ENCODE results near the gene KATNAL1.

- TF ChIP-seq JUND (IDR thresholded peaks at IDR 0.05): no peak
- TF ChIP-seq, protein P1, sequence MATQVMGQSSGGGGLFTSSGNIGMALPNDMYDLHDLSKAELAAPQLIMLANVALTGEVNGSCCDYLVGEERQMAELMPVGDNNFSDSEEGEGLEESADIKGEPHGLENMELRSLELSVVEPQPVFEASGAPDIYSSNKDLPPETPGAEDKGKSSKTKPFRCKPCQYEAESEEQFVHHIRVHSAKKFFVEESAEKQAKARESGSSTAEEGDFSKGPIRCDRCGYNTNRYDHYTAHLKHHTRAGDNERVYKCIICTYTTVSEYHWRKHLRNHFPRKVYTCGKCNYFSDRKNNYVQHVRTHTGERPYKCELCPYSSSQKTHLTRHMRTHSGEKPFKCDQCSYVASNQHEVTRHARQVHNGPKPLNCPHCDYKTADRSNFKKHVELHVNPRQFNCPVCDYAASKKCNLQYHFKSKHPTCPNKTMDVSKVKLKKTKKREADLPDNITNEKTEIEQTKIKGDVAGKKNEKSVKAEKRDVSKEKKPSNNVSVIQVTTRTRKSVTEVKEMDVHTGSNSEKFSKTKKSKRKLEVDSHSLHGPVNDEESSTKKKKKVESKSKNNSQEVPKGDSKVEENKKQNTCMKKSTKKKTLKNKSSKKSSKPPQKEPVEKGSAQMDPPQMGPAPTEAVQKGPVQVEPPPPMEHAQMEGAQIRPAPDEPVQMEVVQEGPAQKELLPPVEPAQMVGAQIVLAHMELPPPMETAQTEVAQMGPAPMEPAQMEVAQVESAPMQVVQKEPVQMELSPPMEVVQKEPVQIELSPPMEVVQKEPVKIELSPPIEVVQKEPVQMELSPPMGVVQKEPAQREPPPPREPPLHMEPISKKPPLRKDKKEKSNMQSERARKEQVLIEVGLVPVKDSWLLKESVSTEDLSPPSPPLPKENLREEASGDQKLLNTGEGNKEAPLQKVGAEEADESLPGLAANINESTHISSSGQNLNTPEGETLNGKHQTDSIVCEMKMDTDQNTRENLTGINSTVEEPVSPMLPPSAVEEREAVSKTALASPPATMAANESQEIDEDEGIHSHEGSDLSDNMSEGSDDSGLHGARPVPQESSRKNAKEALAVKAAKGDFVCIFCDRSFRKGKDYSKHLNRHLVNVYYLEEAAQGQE (IDR thresholded peaks at IDR 0.05; ENCODE audit: low read depth, low read length): no peak
- no peak for TF ChIP-seq NFIC (IDR thresholded peaks at IDR 0.05; ENCODE audit: borderline replicate concordance)
- no peak for TF ChIP-seq FOXM1 (IDR thresholded peaks at IDR 0.05; ENCODE audit: low read depth)
- TF ChIP-seq, protein P2, sequence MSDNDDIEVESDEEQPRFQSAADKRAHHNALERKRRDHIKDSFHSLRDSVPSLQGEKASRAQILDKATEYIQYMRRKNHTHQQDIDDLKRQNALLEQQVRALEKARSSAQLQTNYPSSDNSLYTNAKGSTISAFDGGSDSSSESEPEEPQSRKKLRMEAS (IDR thresholded peaks at IDR 0.05; ENCODE audit: low read depth): no peak
- TF ChIP-seq, protein P3, sequence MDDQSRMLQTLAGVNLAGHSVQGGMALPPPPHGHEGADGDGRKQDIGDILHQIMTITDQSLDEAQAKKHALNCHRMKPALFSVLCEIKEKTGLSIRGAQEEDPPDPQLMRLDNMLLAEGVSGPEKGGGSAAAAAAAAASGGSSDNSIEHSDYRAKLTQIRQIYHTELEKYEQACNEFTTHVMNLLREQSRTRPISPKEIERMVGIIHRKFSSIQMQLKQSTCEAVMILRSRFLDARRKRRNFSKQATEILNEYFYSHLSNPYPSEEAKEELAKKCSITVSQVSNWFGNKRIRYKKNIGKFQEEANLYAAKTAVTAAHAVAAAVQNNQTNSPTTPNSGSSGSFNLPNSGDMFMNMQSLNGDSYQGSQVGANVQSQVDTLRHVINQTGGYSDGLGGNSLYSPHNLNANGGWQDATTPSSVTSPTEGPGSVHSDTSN (IDR thresholded peaks at IDR 0.05): no peak
- TF ChIP-seq, protein P4, sequence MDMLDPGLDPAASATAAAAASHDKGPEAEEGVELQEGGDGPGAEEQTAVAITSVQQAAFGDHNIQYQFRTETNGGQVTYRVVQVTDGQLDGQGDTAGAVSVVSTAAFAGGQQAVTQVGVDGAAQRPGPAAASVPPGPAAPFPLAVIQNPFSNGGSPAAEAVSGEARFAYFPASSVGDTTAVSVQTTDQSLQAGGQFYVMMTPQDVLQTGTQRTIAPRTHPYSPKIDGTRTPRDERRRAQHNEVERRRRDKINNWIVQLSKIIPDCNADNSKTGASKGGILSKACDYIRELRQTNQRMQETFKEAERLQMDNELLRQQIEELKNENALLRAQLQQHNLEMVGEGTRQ (IDR thresholded peaks at IDR 0.05; ENCODE audit: borderline replicate concordance, low read depth, low read length): no peak
- no peak for TF ChIP-seq CTCF (IDR thresholded peaks at IDR 0.05)
- no peak for TF ChIP-seq EP300 (IDR thresholded peaks at IDR 0.05; ENCODE audit: borderline replicate concordance in 1 of 2, low read depth in 1 of 2, low read length in 1 of 2)
- no peak for TF ChIP-seq POLR2AphosphoS5 (IDR thresholded peaks at IDR 0.05; ENCODE audit: low read depth, low read length)
- TF ChIP-seq MXI1 (IDR thresholded peaks at IDR 0.05; ENCODE audit: low read depth, low read length): no peak
- no peak for TF ChIP-seq TEAD4 (IDR thresholded peaks at IDR 0.05; ENCODE audit: borderline replicate concordance, insufficient read depth)
These were observed 15.0 kb downstream of the KATNAL1 start for GRCh38 chr13:30292325-30292724.
